GM19193 (cell line): ENCODE data around the gene SPAG4.

ENCODE experiments used
- POLR2A ChIP-seq: IDR thresholded peaks from 4 replicates; pipeline ENCODE4 v1.6.1; 2011; ENCODE audit not compliant: insufficient read depth, insufficient read length; ENCODE audit errors: extremely low read depth

The SPAG4 gene

DNA sequence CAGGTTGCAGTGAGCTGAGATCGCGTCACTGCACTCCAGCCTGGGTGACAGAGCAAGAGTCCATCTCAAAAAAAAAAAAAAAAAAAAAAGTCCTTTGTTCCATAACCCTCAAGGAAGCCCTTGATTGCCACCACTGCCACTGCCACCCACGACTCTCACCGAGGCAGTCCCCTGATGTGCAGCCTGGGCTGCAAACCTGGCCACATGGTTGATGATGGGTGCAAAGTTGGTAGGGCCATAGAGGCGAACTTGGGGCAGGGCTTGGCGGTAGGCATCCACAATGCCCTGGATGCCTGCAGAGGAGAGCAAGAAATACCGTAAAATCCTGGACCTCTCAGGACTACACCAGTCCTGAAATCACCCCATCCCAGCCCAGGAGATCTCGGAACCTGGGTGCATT, 11.5 kb downstream of the SPAG4 start:
- TF ChIP-seq POLR2A = no peak

DNA sequence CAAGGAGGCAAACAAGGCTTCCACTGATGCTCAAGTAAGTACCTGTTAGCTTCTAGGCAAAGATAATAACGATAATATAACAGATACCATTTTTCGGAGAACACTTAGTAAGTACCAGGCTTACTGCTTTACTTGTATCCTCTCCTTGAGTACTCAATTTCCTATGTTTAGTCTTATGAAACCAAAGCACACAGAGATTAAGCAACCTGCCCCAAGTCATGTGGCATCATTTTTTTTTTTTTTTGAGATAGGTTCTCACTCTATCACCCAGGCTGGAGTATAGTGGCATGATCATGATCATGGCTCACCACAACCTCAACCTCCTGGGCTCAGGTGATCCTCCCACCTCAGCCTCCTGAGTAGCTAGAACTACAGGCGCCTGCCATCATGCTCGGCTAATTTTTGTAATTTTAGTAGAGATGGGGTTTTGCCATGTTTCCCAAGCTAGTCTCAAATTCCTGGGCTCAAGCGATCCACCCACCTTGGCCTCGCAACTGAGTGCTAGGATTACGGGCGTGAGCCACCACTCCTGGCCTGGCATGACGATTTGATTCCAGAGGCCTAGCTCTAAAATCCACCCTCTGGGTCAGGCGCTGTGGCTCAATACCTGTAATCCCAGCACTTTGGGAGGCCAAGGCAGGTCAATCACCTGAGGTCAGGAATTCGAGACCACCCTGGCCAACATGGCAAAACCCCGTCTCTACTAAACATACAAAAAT, 14.0 kb downstream of the SPAG4 start:
- TF ChIP-seq POLR2A = no peak

DNA sequence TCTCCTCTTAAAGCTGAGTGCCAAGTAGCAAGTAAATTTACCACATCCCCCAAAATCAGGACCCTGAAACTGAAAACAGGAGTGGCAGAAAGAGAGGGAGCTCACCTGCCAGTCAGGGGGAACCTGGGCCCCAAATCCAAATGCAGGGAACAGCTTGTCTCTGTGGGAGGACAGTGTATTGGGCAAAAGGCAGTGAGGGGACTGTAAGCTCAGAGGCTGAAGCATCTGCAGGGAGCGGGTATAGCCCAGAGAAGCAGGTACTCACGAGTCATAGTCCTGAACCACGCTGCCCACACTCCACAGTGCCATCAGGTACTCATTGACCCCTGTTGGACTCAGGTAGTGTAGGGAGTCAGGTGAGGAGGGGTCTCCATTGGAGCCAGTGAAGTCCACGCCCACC, 15.0 kb downstream of the SPAG4 start:
- TF ChIP-seq POLR2A = no peak

DNA sequence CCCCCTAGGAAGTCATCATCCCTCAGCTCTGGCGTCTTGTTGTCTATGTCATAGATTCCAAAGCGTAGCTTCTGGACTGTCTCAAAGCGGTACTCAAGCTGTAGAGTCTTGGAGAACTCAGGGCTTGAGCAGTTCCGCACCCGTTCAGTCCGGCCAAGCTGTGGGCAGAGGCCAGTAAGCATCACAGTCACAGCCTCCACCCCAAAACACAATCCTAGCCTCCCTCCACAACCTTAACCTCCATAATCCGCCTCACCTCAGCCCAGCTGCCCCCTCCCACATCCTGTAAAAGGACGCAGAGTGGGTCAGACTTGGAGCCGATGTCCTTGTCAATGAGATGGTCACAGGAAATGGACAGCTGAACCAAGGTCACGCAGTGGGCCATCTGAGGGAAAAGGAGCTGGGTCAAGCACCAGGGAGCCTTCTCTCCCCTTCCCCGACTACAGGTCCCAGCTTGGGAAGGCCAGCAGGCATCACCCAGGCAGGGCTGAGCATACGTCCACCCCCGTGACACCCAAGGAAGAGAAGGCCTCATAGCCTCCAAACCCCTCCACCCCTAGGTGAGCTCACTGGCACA, 17.0 kb downstream of the SPAG4 start:
- TF ChIP-seq POLR2A = no peak

DNA sequence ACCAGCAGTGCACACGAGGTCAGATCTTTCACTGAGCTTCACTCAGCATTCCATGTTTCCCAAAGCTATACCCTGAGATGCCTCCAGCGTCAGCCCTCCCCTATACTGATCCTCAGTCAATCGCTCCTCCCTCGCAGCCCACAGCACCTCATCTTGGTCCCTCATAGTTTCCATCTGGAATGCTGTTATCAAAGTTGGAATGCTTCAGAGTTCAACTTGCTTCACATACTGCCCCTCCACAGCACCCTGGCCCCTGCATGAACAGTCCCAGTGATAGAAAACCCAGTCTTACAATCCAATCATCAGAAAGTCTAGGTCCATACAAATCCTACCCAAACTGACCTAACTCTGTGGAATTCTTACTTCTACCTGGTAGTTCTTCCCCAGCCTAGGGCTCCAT, 20.0 kb downstream of the SPAG4 start:
- no peak for TF ChIP-seq POLR2A

DNA sequence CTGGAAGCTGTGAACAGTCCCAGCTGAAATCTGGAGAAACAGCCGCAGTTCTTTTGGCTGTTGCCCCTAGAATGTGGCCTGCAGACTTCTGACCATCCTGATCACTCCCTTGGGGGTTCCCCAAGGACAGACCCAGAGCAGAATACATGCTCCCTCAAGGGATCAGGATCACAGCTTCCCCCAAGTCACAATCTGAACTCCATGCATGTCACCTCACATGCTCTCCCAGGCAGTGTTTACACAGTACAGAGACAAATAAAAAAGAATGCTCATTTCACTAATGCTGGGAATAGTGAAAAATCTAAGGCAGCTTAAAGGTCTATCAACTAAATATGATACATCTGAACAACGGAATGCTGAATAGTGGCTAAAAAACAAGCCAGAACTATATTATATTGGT, 20.5 kb downstream of the SPAG4 start:
- TF ChIP-seq POLR2A = no peak

DNA sequence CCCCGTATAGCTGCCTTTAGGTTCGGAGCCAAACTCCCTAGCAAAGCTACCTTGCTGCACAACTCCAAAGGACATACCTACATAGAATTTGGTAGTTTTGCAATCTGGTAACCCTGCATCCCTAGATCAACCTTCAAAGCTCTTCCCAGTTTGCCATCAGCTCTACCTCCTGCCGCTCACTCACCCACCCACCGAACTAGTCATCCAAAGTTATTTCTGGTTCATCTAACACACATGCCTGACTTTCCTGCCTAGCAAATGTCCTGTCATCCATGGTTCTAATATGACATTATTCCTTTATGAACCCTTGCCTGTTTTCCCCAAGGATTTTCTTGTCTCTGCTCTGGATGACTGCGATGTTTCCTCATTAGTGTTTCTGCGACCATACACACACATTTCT, 21.6 kb downstream of the SPAG4 start:
- TF ChIP-seq POLR2A = no peak

DNA sequence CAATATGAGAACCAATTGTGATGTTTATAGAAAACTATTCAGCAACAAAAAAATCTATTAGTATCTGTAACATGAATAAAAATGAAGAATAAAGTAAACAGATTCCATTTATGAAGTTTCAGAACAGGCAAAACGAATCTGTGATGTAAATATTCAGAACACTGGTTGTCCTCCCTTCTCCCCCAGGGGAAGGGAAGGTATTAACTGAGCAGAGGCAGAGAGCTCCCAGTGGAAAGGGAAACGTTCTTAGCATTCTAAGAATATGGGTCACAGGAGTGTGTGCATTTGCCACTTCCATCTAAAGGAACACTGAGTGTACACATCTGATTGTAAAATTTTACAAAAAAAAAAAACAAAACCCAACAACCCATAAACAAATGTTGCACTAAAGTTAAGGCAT, 23.1 kb downstream of the SPAG4 start:
- no peak for TF ChIP-seq POLR2A

DNA sequence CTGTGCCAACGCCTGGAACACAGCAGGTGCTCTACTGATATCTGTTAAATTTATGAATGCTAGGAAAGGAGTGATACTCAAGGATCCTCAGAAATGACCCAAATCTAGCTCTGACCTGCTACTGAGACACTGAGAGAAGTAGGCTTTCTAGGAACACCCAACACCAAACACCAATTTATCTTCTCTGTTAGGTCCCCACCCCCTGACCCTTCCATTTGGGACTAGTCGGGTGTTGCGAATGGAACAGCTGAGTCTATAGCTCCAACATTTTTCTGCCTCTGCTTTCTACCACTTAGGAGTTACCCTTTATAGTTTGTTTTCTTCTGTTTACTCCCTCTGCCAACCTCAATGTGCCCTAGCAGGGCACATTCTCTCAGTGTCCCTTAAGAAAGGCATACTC, 25.1 kb downstream of the SPAG4 start:
- TF ChIP-seq POLR2A = no peak

DNA sequence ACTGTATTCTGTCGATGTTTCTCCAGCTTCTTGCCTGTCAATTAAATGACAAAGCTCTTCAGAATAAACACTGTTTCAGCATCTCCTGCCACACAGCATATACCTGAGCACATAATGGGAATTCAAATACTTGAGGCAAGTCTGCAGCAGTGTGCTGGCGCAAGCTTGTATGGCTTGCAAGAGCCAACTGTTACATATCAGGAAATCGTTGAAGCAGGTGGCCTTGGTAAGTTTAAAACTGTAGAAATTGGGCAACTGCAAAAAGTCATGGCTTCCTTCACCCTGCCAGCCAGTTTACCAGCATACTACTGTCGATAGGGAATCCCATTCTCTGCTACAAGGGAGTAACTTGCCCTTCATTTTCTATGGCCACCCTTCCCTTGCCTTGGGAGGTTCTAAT, 26.1 kb downstream of the SPAG4 start:
- no peak for TF ChIP-seq POLR2A

DNA sequence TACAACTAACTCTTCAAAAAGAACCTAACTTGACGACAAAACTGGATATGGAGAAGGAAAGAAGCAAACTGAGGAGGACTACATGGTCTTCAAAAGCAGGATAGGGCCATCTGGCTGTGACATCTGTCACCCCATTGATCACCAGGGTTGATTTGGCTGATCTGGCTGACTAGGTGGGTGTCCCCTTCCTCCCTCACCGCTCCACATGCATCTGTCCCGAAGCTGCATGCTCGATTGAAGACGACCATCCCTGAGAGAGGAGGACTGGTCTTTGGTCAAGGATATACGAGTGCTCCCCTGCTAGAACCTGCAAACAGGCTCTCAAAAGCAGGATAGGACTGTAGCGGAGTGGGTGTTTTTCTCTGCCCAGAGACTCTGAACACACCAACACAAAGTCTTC, 27.4 kb downstream of the SPAG4 start:
- no peak for TF ChIP-seq POLR2A

DNA sequence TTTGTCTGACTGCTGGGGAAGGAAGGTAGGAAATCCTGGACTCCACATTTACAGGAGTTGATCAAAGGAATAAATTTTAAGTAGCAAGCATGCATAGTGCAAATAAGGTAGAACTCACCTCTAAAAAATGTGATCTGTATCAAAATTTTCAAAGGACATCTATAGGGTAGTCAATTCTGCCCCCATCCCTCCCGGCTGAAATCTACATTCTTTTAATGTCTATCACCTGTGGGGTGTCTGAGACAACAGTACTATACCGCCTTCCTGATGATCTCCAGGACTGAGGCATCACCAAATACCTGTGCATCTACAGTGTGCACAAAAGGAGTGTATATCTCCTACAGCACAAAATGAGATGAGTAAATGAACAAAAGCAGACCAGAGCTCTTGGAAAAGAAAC, 29.2 kb downstream of the SPAG4 start:
- no peak for TF ChIP-seq POLR2A

DNA sequence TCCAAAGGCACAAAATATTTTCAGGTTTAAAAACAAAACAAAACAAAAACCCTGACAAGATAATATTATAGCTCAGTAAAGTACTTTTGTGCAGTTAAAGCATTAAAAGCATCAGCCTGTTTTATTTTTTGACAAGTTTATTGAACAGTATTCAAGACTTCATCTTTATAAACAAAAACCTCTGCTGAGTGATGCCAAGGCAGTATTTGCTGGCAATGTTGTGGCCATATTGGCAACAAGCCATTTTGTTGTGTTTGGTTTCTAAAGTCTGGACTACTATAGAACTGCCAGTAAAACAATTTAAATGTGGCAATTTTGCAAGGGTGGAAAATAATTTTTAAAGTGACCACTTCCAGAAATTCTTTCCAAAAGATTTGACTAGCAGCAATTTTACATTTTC, 33.2 kb downstream of the SPAG4 start:
- TF ChIP-seq POLR2A = no peak

DNA sequence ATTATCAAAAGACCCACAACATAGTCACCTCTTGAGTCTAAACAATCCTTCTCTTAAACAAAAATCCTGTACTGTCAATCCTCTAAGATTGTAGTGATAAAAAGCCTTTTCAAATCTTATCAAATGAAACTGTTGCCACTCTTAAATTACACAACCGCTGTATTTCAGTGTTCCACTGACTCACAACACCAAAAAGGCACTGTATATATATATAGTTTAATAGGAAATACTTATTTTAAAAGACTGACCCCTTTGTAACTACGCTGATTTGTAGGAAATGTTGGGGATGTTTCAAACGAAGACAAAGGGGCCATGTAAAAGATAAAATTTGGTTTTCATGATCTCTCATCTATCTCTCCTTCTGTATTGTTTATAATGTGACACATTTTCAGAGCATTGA, 35.0 kb downstream of the SPAG4 start:
- TF ChIP-seq POLR2A = no peak

DNA sequence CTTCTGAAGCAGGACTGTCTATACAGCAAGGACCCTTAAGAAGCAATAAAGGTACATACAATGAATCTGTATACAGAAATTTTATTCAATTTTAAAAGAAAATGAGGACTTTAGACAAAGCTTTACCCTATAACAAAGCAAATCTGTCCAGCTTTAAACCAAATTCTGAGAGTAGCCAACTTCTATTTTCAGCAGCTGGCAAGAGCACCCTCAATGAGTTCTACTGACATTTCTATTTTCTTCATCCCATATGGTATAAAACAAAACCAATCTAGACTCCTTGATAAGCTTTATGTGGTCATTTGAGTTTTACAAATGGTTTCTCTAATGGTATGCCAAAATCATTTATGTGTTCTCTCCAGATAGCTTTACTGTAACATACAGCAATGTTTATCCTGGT, 36.3 kb downstream of the SPAG4 start:
- TF ChIP-seq POLR2A = no peak

DNA sequence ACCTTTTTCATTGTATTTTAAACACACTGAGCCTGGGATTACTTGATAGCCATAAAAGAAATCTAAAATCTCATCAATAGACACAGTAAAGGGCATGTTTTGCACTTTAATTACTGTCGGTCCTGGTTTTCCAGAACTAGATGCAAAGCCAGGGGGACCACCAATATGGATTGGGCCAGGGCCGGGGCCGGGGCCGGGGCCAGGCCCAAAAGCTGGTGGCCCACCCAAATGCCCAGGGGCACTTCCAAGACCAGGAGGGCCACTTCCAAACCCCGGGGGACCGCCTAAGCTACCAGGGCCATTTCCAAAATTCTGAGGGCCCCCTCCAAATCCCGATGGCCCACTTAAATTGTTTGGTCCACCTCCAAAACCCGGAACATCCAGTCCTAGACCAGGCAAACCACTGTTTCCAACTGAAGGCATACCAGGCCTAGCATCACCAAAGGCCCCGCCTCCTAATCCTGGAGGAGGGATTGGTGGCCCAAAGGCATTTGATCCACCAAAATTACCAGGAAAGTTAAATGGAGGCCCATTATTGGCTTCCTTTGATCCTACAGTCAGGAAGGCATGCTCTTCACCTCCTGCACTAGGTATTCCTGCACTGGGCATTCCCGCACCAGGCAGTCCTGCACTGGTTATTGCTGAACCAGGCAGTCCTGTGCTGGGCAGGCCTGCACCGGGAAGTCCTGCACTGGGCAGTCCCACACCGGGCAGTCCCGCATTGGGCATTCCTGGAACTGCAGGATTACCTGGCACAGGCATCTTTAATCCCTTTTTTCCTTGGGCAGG, 37.2 kb downstream of the SPAG4 start:
- TF ChIP-seq POLR2A = peak; percentile 13
